DOHH2 (cell line): ENCODE results near the gene LTB4R.

Experiments used
- CTCF ChIP-seq: fragments of 200-600 bp; sonication (generic); IDR thresholded peaks from one replicate; pipeline ENCODE4 v1.5.1; 2014; ENCODE audit warnings: antibody characterized with exemption, mild to moderate bottlenecking, low read depth, low read length; ENCODE audit not compliant: poor library complexity, severe bottlenecking
- EZH2phosphoT487 ChIP-seq: fragments of 200-600 bp; sonication (generic); IDR thresholded peaks from 2 replicates; pipeline ENCODE4 v1.6.1; 2017; ENCODE audit warnings: borderline replicate concordance, mild to moderate bottlenecking, antibody characterized with exemption, low read length, moderate library complexity, mixed read lengths

- TF ChIP-seq CTCF (no peak), EZH2phosphoT487 (no peak)
Measured at GRCh38 chr14:24277606-24278321, 33.5 kb upstream of the LTB4R start.
